HepG2 (cell line): ENCODE results near the gene ARSJ.

Experiments
- LRRFIP1 ChIP-seq: sonication (generic); formaldehyde crosslinking; conservative IDR thresholded peaks from 2 replicates; pipeline ENCODE4 v1.4.0; 2020; ENCODE audit warnings: missing genetic modification reagents
- ZBTB33 ChIP-seq: sonication (generic); formaldehyde crosslinking; IDR thresholded peaks from 2 replicates; pipeline ENCODE4 v1.4.0; 2020; ENCODE audit warnings: missing genetic modification reagents
- ZNF740 ChIP-seq: sonication (generic); formaldehyde crosslinking; IDR thresholded peaks from 2 replicates; pipeline ENCODE4 v1.4.0; 2020; ENCODE audit warnings: missing genetic modification reagents

GRCh38 chr4:113869743-113870375, 109.6 kb downstream of the ARSJ start:
- TF ChIP-seq ZNF740 (no peak), LRRFIP1 (CRISPR knock-in tag) (no peak), ZBTB33 (no peak)
